ENCODE results near the gene SSH2. TPM values are rescaled to one million over a fixed set of nuclear protein-coding genes. Genes with fewer than 3 reads are reported as not detected.

The SSH2 gene
- total and polyA plus RNA-seq, 2 of the 13 experiments (the other 11 are each of a cell fraction or from before 2014, with no cell fraction given) = 6.0 to 6.4 TPM

DNA sequence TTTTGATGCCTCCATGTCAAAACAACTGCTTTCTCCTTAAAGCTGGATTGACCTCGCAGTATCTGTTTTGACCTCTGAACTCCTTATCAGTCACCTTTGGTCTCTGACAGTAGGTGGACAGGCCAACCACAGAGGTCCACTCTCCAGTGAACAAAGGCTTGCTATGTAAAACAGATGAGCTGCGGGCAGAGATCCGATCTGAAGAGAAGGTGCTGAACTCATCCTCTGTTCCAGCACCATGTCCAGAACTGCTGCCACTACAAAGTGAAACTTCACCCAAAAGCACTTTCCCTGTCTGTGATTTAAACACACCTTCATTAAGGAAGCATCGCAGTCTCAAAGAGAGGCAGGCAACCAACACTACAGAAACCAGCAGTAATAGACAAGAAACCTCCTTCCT lies 190.0 kb downstream of the SSH2 start (continued):
- TF ChIP-seq, protein P1, sequence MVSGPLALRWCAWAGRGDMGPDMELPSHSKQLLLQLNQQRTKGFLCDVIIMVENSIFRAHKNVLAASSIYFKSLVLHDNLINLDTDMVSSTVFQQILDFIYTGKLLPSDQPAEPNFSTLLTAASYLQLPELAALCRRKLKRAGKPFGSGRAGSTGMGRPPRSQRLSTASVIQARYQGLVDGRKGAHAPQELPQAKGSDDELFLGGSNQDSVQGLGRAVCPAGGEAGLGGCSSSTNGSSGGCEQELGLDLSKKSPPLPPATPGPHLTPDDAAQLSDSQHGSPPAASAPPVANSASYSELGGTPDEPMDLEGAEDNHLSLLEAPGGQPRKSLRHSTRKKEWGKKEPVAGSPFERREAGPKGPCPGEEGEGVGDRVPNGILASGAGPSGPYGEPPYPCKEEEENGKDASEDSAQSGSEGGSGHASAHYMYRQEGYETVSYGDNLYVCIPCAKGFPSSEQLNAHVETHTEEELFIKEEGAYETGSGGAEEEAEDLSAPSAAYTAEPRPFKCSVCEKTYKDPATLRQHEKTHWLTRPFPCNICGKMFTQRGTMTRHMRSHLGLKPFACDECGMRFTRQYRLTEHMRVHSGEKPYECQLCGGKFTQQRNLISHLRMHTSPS (CRISPR knock-in tag; IDR thresholded peaks at IDR 0.05; ENCODE audit: low read depth) = no peak
- TF ChIP-seq HNF4A (CRISPR knock-in tag; IDR thresholded peaks at IDR 0.05) = peak; percentile 98
- no peak for TF ChIP-seq ZNF160 (CRISPR knock-in tag; IDR thresholded peaks at IDR 0.05)
- TF ChIP-seq, protein P2, sequence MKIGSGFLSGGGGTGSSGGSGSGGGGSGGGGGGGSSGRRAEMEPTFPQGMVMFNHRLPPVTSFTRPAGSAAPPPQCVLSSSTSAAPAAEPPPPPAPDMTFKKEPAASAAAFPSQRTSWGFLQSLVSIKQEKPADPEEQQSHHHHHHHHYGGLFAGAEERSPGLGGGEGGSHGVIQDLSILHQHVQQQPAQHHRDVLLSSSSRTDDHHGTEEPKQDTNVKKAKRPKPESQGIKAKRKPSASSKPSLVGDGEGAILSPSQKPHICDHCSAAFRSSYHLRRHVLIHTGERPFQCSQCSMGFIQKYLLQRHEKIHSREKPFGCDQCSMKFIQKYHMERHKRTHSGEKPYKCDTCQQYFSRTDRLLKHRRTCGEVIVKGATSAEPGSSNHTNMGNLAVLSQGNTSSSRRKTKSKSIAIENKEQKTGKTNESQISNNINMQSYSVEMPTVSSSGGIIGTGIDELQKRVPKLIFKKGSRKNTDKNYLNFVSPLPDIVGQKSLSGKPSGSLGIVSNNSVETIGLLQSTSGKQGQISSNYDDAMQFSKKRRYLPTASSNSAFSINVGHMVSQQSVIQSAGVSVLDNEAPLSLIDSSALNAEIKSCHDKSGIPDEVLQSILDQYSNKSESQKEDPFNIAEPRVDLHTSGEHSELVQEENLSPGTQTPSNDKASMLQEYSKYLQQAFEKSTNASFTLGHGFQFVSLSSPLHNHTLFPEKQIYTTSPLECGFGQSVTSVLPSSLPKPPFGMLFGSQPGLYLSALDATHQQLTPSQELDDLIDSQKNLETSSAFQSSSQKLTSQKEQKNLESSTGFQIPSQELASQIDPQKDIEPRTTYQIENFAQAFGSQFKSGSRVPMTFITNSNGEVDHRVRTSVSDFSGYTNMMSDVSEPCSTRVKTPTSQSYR (CRISPR knock-in tag; IDR thresholded peaks at IDR 0.05; ENCODE audit: borderline replicate concordance) = peak; percentile 20; the same call in 1 of the 2 replicates
- TF ChIP-seq FOXP1 (IDR thresholded peaks at IDR 0.05) = no peak
- TF ChIP-seq FOXP1 (CRISPR knock-in tag; IDR thresholded peaks at IDR 0.05) = peak; percentile 32; the same call in 1 of the 2 replicates
- TF ChIP-seq, protein P3, sequence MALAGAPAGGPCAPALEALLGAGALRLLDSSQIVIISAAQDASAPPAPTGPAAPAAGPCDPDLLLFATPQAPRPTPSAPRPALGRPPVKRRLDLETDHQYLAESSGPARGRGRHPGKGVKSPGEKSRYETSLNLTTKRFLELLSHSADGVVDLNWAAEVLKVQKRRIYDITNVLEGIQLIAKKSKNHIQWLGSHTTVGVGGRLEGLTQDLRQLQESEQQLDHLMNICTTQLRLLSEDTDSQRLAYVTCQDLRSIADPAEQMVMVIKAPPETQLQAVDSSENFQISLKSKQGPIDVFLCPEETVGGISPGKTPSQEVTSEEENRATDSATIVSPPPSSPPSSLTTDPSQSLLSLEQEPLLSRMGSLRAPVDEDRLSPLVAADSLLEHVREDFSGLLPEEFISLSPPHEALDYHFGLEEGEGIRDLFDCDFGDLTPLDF (CRISPR knock-in tag; IDR thresholded peaks at IDR 0.05) = no peak
- peak; percentile 41; the same call in 1 of the 2 replicates for TF ChIP-seq ZFX (CRISPR knock-in tag; IDR thresholded peaks at IDR 0.05; ENCODE audit: low read depth)
- TF ChIP-seq TAF1 (CRISPR knock-in tag; IDR thresholded peaks at IDR 0.05) = no peak
- TF ChIP-seq, protein P4, sequence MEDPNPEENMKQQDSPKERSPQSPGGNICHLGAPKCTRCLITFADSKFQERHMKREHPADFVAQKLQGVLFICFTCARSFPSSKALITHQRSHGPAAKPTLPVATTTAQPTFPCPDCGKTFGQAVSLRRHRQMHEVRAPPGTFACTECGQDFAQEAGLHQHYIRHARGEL (CRISPR knock-in tag; IDR thresholded peaks at IDR 0.05) = no peak
- TF ChIP-seq SALL1 (CRISPR knock-in tag; IDR thresholded peaks at IDR 0.05) = peak; percentile 93
- TF ChIP-seq MAFG (CRISPR knock-in tag; IDR thresholded peaks at IDR 0.05) = no peak
- TF ChIP-seq ZSCAN25 (CRISPR knock-in tag; IDR thresholded peaks at IDR 0.05) = no peak
- no peak for TF ChIP-seq ZNF33B (CRISPR knock-in tag; IDR thresholded peaks at IDR 0.05)
- TF ChIP-seq ZNF749 (CRISPR knock-in tag; IDR thresholded peaks at IDR 0.05; ENCODE audit: borderline replicate concordance) = no peak
- TF ChIP-seq, protein P5, sequence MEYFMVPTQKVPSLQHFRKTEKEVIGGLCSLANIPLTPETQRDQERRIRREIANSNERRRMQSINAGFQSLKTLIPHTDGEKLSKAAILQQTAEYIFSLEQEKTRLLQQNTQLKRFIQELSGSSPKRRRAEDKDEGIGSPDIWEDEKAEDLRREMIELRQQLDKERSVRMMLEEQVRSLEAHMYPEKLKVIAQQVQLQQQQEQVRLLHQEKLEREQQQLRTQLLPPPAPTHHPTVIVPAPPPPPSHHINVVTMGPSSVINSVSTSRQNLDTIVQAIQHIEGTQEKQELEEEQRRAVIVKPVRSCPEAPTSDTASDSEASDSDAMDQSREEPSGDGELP (IDR thresholded peaks at IDR 0.05; ENCODE audit: borderline replicate concordance, low read depth) = peak; percentile 75; the same call in 1 of the 2 replicates
- peak; percentile 99 for TF ChIP-seq NR2F2 (IDR thresholded peaks at IDR 0.05; ENCODE audit: borderline replicate concordance, low read depth)
- TF ChIP-seq, protein P6, sequence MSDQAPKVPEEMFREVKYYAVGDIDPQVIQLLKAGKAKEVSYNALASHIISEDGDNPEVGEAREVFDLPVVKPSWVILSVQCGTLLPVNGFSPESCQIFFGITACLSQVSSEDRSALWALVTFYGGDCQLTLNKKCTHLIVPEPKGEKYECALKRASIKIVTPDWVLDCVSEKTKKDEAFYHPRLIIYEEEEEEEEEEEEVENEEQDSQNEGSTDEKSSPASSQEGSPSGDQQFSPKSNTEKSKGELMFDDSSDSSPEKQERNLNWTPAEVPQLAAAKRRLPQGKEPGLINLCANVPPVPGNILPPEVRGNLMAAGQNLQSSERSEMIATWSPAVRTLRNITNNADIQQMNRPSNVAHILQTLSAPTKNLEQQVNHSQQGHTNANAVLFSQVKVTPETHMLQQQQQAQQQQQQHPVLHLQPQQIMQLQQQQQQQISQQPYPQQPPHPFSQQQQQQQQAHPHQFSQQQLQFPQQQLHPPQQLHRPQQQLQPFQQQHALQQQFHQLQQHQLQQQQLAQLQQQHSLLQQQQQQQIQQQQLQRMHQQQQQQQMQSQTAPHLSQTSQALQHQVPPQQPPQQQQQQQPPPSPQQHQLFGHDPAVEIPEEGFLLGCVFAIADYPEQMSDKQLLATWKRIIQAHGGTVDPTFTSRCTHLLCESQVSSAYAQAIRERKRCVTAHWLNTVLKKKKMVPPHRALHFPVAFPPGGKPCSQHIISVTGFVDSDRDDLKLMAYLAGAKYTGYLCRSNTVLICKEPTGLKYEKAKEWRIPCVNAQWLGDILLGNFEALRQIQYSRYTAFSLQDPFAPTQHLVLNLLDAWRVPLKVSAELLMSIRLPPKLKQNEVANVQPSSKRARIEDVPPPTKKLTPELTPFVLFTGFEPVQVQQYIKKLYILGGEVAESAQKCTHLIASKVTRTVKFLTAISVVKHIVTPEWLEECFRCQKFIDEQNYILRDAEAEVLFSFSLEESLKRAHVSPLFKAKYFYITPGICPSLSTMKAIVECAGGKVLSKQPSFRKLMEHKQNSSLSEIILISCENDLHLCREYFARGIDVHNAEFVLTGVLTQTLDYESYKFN (CRISPR knock-in tag; conservative IDR thresholded peaks at IDR 0.05) = peak; percentile 91
- no peak for TF ChIP-seq ZNF781 (CRISPR knock-in tag; IDR thresholded peaks at IDR 0.05; ENCODE audit: borderline replicate concordance, not compliant biosample characterization)
- TF ChIP-seq RFX5 (IDR thresholded peaks at IDR 0.05; ENCODE audit: low read depth, low read length) = no peak
- TF ChIP-seq MIXL1 (CRISPR knock-in tag; IDR thresholded peaks at IDR 0.05) = peak; percentile 45; the same call in 1 of the 2 replicates
- TF ChIP-seq RFX3 (CRISPR knock-in tag; IDR thresholded peaks at IDR 0.05) = no peak

All from HepG2 (cell line).